HG02870 (cell line): ENCODE results near the gene SPSB1.

Experiments used
- ATAC-seq: cut with Tn5 transposase; IDR thresholded peaks from one replicate; pipeline ENCODE4 v1.9.1; 2021; ENCODE audit warnings: mild to moderate bottlenecking, moderate library complexity; ENCODE audit not compliant: unreplicated experiment

SPSB1 gene

DNA sequence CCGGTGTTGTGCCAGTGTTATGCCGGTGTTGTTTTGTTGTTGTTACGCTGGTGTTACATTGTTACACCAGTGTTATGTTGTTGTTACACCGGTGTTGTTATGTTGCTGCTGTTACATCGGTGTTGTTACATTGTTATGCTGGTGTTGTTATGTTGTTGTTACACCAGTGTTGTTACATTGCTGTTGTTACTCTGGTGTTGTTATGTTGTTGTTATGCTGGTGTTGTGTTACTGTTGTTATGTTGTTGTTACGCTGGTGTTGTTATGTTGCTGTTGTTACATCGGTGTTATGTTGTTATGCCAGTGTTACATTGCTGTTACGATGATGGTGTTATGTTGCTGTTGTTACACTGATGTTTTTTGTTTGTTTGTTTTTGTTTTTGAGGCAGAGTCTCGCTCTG is 34.1 kb upstream of the SPSB1 start:
- no peak for ATAC-seq

DNA sequence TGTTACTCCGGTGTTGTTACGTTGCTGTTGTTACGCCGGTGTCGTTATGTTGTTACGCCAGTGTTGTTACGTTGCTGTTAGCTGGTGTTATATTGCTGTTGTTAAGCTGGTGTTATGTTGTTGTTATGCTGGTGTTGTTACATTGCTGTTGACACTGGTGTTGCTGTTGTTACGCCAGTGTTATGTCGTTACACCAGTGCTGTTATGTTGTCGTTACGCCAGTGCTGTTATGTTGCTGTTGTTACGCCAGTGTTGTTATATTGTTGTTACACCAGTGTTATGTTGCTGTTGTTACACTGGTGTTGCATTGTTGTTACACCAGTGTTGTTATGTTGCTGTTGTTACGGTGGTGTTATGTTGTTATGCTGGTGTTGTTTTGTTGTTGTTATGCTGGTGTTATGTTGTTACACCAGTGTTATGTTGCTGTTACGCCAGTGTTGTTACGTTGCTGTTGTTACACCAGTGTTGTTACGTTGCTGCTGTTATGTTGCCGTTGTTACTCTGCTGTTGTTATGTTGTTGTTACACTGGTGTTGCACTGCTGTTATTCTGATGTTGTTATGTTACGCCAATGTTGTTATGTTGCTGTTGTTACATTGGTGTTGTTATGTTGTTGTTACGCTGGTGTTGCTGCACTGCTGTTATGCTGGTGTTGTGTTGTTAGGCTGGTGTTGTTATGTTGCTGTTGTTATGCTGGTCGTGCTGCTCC is 32.5 kb upstream of the SPSB1 start:
- no peak for ATAC-seq

DNA sequence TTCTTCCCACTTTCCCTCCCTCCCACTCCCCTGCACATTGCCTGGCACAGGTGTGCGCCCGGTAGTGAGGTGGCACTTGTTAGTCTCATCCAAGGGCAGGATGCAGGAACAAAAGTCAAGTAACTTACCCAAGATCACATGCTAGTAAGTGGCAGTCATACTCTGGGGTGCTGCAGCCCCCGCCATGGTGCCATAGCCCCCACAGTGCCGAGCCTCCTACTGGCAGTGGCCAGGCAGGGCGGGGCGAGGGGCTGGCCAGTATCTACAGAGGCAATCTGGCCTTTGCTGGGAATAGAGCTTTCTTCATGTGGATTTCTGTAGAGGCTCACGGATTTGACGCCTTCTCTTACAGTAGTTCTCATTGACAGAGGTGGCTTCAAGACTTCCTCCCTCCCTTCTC is 31.2 kb upstream of the SPSB1 start:
- no peak for ATAC-seq

DNA sequence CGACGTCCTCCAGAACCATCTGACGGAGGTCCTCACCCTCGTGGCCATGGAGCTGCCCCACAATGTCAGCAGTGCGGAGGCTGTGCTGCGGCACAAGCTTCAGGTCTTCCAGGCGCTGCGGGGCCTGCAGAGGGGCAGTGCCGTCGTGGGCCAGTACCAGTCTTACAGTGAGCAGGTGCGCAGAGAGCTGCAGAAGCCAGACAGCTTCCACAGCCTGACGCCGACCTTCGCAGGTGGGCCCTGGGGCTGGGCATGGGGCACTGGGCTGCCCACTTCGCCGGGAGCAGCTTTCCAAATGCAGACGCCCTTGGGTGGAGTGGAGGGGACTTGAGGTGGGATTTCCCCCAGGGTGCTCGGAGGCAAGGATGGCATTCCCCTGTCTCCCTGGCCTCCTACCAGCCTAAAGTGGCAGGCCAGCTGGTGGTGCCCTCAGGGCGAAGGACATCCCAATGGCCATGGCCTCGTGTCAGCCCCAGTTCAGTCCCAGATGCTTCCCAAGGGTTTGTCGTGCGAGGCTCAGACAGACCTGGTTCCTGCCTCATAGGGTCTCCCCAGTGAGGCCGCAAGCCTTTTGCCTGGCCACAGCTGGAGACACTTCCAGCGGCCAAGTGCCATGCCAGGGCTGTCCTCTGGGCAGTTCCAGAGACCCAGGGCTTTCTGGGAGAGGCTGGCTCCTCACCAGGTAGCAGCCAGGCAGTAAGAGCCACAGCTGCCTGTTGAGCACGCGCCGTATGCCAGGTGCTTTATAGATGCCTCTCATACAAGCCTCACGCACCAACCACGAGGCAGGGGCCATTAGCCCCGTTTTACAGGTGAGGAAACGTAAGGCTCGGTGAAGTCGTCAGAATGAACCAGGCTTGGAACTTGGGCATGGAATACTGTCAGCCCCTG is 30.4 kb upstream of the SPSB1 start:
- no peak for ATAC-seq

DNA sequence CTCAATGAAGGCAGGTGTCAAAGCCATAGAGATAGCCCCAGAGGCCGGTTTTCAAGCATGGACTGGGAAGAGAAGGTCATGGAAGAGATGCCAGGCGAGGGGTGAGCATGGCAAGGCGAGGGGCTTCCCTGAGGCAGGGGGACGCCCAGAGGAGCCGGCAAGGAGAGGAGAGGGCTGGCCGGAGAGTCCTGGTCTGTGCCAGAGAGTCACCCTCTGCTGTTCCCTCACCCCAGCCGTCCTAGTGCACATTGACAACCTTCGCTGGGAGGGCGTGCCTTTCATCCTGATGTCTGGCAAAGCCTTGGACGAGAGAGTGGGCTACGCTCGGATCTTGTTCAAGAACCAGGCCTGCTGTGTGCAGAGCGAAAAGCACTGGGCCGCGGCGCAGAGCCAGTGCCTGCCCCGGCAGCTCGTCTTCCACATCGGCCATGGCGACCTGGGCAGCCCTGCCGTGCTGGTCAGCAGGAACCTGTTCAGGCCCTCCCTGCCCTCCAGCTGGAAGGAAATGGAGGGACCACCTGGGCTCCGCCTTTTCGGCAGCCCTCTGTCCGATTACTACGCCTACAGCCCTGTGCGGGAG is 29.3 kb upstream of the SPSB1 start:
- ATAC-seq = no peak

DNA sequence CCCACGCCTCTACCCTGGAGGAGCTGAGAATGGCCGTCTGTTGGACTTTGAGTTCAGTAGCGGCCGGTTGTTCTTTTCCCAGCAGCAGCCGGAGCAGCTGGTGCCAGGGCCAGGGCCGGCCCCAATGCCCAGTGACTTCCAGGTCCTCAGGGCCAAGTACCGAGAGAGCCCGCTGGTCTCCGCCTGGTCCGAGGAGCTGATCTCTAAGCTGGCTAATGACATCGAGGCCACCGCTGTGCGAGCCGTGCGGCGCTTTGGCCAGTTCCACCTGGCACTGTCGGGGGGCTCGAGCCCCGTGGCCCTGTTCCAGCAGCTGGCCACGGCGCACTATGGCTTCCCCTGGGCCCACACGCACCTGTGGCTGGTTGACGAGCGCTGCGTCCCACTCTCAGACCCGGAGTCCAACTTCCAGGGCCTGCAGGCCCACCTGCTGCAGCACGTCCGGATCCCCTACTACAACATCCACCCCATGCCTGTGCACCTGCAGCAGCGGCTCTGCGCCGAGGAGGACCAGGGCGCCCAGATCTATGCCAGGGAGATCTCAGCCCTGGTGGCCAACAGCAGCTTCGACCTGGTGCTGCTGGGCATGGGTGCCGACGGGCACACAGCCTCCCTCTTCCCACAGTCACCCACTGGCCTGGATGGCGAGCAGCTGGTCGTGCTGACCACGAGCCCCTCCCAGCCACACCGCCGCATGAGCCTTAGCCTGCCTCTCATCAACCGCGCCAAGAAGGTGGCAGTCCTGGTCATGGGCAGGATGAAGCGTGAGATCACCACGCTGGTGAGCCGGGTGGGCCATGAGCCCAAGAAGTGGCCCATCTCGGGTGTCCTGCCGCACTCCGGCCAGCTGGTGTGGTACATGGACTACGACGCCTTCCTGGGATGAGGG is 28.5 kb upstream of the SPSB1 start:
- no peak for ATAC-seq

DNA sequence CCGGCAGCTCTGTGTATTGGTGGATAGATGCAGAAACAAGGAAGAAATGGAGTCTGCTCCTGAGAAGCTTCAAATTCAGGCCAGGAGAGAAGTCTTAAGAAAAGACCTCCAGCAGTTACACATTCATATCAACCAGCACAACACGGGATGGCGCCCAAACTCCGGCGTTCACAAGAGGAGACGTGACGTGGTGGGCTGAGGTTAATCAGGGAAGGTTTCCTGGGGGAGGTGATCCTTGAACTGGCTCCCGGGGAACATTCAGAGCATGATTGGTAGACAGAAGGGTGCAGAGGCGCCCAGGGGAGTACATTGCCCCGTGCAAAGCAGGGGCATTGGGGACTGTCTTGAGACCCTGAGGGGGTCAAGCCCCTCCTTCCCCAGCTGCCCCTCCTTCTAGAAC is 27.7 kb upstream of the SPSB1 start:
- ATAC-seq = no peak

DNA sequence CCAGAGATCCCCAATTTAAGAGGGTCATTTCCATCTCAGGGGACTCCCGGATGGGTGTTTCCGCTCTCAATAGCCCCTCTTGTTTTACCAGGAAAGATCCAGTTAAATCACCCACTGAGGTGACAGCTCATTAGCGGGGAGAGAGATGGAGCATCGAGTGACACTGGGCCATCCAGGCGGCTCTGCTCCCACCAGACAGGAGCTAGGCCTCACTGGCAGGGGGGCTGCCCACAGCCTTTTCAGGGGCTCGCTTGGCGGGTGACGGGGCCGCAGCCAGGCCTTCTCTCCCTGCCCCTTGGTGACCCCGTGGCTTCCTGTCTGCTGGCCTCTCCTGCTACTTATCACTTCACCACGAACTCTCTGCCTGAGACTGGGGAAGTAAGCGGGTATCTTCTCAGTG is 26.7 kb upstream of the SPSB1 start:
- ATAC-seq = no peak

DNA sequence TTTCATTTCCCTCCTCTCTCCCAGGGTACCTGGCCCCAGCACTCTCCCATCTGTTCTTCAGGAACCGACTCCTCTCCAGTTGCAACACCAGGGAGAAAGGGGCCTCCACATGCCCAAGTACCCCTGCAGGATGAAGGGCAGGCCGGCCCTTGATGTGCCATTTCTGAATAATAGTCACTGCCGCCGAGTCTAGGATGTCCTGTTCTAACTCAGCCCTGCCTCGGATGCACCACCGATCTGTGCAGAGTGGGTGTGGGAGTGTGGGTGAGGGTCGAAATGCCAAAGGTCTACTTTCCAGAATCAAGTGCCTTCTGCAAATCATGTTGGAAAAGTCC is 25.4 kb upstream of the SPSB1 start:
- ATAC-seq = no peak

DNA sequence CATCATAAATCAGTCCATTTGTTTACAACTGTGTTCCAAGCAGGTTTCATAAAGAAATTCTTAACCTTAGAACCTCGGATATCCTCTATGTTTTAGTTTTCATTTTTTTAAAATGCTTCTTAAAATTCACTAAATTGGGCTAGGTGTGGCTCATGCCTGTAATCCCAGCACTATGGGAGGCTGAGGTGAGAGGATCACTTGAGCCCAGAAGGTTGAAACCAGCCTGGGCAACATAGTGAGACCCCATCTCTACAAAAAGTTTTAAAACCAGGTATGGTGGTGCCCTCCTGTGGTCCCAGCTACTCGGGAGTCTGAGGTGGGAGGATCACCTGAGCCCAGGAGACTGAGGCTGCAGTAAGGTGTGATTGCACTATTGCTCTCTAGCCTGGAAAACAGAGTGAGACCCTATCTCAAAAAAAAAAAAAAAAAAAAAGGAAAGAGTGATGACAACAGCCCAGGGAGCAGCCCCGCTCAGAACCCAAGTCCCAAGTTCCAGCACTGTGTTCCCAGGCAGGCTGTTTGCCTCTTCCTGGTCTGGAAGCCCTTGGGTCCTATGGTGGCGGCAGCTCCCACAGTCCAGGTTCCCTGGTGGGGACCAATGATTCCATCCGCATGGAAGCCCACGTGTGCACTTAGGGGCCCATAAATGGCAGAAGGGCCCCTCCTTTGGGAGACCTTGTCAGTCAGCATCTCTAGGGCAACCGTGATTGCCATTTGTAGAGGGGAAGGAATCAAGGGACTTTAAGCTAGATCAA is 24.7 kb upstream of the SPSB1 start:
- no peak for ATAC-seq

DNA sequence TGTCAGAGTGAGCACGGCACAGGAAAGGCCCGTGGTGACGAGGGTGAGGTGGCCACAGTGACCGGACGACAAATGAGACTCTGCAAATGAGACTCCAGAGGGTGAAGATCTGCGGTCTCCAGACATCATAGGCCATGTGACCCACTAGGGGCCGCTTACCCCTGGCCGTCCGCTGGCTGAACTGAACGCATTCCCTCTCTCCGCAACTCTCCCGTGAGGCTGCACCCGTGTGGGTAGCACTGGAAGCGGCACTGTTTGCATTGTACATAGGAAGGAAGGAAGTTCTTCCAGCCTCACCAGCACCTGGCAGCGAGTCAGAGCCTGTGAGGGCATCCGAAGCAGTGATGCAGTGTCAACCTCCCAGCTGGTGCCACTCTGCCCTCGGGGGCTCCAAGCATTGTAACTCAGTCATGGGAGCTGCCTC is 23.6 kb upstream of the SPSB1 start:
- ATAC-seq = no peak

DNA sequence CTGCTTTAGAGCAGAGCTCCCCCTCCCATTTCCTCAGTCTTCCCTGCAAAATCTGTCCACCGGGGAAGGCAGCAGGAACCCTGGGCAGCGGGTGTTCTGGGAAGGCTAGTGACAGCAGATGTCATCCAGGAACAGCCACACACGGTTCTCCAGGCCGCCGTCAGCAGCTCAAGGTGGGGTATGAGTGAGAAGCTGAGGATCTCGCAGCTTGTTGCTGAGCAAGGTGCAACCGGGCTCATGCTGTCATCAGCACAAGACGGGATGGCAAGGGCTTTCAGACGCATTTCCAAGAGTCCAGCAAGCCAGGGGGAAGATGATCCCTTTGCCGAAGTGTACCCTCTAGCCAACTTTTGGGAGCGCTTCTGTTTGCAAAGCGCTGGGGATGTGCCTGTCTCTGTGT is 23.0 kb upstream of the SPSB1 start:
- no peak for ATAC-seq

DNA sequence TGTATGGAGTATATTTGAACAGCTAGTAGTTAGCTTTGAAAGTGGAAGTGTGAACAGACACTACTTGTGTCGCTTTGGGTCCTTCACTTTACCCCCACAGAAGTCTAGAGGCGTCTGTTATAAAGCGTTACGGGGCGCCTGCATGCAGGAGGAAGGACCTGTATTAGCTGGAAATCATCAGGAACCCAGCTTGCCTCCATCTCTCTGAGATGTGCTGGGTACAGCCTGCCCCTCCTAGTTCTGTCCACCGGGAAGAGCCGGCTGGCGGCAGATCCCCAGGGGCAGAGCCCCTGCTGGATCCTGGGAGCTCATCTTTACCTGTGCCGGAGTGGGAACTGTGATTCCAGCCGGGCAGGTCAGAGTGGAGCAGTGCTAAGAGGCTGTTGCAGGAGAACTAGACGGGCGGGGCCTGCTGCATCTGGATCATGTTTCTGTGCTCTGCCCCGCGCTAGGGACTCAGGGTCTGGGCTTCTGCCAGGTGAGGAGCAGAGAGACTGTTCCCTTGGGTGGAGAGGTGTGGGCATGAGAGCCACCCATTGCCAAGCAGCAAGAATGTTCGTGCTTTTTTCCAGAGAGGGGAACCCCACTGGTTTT is 22.3 kb upstream of the SPSB1 start:
- ATAC-seq = no peak

DNA sequence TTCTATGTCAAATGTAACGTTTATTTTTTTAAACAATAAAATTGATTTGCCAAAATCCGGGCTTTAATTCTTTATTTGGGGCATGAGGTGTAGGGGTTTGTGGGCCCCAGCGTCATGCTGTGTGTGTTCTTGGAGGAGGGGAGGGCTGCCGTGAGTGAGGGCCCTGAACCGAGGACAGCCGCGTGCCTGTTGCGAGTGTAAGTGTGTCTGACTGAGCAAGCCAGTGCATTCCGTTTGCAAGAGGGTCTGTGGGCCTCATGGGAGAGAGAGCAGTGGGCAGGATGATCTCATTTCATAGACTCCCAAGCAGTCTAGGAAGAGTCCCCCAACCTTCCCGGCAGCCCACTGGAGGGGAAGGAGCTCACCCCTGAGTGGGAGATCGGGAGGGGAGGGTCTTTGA is 21.4 kb upstream of the SPSB1 start:
- no peak for ATAC-seq

DNA sequence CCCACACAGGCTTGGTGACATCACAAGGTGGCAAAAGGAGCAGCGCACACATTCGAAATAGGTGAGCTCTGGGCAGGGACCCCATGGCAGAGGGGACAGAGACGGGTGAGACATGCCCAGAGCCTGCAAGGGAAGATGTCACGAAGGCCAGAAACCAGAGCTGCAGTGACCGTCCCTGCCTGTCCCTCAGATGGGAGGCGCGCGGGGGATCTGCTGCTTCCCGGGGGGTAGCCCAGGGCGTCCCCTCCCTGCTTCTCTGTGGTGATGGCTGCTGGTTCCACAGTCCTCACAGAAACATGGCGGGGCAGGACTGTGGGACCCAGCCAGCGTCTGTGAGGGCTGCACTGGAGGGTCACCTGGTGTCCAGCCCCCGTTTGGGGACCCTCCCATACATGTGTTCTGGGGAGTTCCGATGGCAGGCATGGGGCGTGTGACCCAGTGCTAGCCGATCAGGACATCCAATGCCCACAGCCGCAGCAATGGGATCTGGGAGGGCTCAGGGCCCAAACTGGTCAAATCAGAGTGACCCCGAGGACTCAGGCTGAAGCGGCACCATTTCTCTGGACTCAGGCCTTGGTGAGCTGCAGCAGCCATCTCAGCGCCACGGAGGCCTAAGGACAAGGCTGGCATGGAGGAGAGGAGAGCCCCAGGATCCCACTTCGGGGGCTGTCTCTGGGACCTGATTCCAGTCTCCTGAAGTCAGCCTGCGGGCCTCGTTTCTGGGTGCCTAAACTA is 20.7 kb upstream of the SPSB1 start:
- no peak for ATAC-seq

DNA sequence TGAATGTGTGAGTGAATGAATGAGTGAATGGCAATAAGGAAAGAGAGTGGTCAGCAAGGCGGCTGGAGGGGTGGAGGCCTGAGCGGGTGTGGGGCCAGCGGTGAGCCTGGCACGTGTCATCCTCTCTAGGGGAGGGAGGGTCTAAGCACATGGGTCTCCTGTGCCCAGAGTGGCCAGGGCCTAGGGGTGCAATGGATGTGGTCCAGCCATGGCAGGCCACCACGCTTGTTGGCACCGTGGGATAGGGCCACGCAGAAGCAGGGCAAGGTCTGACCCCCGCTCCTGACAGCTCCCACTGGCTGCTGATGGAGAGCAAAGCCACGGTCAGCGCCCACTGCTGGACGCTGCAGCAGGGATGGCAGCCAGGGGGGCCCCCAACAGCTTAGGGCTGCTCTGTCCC is 19.5 kb upstream of the SPSB1 start:
- no peak for ATAC-seq

DNA sequence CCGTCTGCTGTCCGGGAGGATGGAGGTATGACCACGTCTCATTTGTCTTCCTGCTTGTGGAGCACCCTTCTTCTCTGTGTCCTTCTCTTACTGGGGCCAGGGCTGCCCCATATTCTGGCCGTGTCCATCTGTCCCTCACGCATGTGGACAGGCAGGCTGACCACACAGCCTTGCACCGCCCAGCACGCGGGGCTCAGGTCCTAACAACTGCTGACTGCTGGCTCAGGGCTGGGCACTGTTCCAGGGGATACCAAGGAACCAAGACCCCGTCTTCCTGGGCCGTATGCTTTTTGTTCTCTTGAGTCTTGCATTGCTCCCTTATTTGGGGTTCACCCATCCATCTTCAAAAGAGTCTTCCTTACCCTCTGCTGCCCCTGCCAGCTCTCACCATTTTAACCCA is 17.5 kb upstream of the SPSB1 start:
- ATAC-seq = no peak

DNA sequence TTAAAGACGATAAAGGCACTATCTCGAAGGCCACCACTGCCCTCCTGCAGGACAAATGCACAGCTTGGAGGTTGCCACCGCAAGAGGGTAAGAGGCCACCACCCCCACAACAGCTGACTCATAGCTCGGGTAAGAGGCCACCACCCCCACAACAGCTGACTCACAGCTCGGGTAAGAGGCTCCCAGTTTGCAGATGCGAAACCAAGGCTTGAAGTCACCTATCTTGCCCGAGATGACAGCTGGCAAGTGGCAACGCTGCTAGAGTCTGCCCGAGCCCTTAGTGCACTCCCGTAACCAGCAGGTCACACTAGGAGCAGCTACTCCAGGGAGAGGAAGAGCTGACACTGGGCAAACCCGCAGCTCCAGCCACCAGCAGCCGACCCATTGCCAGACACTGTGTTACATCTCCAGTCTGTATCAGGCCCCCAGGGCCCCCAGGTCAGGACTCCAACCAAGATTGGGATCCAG is 17.1 kb upstream of the SPSB1 start:
- ATAC-seq = peak; percentile 69

DNA sequence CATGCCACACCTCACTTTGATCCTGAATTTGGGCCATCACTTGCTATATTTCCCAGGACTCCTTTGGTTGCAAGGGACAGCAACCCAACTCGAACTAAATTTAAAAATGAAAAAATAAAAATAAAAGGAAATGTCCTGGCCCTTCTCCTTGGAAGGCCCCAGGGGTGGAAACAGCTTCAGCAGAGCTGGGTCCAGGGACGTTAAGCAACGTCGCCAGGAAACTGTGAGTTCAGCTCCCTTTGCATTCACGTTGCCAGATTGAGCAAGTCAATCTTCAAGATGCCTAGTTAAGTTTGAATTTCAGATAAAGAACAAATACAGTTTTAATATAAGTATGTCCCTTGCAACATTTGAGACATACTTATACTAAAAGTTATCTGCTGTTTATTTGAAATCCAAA is 14.6 kb upstream of the SPSB1 start:
- ATAC-seq = no peak
